DMS114 treated with DMSO at 0.1 percent for 48 hours (cell line): ENCODE measurements around the gene SNAI3.

Source experiments
- DNase-seq: peaks from one replicate; lab custom pipeline; 2025; ENCODE audit not compliant: unreplicated experiment; lab: John Stamatoyannopoulos, UW

The SNAI3 gene

DNA sequence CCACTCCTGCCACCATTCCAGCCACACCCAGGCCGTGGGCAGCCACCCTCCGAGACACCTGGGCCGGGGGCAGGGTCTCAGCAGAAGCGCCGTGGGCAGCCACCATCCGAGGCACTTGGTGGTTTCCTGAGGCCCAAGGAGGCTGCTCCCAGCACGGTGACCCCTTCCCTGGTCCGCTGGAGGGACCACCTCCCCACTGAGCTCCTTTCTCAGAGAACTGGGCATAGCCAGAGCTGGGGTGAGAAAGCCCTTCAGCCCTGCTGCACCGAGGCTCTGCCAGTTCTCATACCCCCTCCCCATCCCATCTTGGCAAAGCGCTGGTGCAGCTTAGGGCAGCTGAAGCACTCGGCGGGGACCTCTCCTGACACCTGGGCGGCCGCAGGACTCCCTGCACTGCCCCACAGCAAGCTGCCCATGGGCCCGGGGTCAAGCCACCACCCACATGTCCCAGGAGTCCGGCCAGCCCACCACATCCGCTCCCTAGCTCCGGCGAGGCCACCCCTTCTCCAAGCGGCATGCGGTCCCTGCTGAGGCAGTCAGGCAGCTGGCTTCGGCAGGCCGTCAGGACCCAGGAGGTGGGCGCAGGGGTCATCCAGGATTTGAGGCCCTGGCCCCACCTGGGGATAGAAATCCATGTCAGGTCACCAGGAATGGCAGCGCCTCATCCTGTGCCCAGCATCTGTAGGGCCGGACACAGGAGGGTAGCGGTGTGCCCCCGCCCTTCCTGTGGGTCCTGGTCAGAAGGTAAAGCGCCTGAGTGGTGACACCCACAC, 34.1 kb downstream of the SNAI3 start:
- no peak for DNase-seq

DNA sequence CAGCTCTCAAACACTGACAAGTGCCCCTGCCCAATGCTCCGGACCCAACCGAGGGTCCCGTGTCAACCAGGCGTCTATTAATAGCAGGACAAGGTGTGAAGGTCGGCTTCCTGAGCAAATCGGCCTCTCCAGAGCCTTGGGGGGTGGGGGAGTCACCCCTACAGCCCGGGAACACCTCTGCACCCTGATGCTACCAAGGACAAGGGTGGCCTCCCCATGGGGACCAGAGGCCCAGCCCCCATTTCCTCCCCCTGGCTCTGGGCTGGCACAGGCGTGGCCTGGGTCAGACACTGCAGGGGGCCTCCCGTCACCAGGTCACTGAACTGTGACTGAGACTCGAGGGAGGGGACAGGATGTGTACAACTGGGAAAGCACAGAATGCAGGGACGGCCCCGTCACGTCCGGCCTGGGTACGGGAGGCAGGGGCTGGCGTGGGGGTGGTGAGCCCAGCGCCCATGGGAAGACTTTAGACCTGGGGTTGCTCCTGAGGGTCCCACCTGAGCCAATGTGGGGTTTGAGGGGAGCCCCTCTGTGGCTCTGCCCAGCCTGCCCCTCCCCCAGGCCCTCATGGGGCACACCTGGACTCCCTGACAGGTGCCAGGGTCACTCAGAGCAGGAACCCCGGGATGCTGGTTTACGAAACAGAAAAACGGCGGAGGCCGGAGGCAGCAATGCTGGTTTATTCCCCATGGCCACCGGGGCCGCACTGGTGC, 34.9 kb downstream of the SNAI3 start:
- DNase-seq = no peak

DNA sequence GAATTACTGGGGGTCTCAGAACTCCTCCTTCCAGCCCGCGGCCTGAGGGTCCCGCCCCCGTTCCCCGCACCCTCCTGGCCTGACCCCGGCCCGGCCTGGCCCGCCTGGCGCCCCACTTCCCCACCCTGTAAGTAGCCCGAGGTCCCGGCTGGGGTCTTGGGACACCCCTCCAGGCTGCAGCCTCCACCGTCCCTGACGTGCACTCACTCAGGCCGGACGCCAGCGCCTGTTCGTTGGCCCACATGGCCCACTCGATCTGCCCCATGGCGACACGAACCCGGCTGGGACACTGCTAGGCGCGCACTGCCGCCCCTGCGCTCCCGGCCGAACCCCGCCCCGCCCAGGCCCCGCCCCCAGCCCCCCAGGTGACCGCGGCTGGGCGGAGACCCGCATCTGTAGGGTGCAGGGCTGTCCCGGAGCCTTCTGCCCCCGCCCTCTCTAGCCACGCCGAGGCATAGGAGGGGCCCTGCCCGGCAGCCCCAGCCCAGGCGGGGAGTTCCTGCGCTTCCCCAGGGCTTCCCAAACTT, 35.5 kb downstream of the SNAI3 start, which contains the start of gene CYBA:
CYBA (minus strand) TSS at position 305 of the 527 bp plus-strand sequence; CDS start at position 265, 40 bp downstream.
- no peak for DNase-seq

DNA sequence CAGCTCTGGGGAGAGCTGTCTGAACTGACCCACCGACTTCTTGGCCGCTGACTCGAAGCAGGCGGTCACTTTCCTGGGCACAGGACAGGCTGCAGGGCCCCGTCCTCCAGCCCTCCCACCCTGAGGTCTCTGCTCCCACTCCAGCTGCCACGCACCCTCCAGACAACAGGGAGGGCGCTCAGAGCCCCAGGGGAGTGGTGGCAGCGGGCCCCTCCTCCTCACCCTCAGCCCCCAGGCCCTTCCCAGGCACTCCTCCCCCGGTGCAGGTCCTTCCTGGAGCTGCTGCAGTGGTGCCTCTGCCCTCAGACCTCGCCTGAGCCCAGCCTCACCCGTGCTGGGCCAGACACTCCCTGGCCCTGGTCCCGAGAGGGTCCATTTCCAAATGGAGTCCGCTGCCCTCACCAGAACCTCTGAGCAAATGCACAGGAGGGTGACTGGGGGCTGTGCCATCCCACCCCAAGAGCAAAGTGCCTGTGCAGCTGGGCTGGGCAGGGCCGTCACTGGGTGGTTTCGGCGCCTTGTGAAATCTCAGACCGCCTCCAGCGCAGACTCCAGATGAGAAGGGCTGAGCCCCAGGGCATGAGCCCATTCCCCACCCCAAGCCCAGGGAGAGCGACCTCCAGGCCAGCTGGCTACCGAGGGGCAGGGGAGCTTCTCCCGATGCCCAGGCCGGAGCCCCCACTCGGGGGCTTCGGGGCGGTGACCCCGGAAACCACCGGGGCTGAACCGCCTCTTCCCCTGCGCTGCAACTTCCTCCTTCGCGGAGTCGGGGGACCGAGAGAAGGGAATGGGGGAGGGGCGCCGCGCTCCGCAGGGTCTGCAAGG, 36.2 kb downstream of the SNAI3 start:
- no peak for DNase-seq

DNA sequence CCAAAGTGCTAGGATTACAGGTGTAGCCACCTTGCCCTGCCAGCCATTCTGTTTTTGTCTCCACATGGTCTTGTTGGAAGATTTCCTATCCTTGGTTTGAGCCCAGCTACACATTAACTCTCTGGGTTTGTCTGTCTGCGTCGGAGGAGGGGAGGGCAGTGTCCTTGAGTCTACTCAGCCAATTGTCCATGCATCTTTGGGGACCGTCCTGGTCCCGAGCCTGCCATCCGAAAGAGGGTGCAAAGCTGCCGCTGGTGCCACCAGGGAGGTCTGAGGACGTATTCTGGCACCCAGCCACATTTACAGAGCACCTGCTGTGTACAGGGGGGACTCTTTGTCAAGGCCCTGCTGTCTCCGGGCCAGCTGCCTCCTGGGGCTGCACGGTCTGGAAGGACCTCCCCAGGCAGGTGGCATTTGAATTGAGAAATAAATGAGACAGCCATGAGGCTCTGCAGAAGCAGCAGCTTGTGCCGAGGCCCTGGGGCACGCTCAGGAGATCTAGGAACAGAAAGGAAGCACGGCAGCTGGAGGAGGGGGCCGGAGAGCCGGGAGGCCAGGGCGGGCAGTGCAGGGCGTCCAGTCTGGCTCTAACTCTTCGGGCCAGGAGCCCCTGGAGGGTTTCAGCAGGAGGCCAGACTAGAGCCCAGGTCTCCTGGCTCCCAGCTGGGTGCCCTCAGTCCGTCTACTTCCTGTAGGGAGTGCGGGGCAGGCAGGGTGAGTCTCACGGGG, 36.9 kb downstream of the SNAI3 start:
- DNase-seq = no peak

DNA sequence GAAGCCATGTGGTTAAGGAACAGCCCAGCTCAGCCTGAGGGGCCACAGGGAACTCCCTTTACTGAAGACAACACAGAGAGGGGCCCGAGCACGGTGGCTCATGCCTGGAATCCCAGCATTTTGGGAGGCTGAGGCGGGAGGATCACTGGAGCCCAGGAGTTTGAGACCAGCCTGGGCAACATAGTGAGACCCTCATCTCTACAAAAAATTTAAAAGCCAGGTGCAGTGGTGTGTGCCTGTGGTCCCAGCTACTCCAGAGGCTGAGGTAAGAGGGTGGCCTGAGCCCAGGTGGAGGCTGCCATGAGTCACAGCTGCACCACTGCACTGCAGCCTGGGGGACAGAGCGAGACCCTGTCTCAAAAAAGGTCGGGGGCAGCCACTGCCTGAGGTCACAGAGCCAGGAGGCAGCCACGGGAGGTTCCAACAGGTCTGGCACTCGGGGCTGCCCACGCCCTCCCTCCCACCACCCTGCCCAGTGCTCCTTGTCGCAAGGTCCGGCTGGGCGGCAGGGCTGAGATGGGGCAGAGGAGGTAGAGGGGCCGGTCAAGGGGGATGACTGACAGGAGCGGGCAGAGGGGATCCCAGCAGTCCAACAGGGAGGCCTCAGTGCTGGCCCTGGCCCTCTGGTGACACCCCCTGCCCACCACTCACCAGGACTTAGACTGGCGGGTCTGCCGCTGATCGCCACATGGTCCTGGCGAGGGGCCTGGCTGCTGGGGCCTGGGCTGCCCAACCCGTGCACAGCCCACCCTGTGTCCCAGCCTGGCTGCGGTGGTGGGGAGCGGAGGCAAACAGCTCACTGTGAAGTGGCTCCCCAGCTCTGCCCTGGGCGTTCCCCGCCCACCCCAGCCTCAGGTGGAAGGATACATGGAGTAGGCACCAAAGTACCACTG, 38.9 kb downstream of the SNAI3 start:
- DNase-seq = no peak

DNA sequence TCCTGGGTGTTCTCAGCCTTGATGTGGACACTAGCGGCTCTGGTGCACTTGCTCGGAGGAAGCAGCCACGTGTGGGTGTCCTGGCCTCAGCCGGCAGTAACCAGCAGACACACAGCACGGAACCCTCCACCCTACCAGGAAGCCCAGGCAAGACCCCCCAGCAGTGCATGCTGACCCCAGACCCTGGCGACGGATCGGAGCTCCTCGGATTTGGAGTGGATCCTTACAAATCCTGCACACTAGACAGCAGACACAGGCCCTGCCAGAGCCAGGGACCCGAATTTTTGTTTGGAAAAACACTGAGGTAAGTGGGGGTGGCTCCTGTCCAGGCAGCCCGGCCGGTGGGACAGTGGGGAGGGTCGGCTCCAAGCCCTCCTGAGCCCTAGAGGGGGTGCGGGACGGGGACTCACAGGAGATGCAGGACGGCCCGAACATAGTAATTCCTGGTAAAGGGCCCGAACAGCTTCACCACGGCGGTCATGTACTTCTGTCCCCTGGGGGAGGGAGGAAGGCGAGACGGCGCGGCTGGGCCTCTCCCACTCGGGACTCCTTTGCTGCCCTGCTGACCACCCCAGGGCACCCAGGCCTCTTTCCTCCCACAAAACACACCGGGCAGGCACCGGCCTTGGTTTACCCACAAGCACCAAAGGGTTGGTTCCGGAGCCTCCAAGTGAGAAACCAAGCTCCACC, 39.8 kb downstream of the SNAI3 start:
- no peak for DNase-seq

DNA sequence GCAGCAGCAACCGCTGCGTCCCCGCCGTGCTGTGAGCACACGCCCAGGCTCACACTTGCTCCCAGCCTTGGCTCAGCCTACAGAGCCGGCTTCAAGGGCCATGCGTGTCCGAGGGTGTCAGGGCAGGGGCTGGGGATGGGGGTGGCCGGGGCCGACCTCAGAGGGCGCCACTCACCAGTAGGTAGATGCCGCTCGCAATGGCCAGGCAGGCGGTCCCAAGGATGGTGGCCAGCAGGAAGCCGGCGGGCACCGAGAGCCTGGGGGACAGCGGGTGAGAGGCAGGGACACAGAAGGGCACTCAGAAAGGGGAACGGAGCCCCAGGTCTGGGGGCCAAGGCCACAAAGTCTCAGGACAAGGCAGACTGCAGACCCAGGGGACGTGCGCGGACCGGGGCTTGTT, 40.4 kb downstream of the SNAI3 start:
- DNase-seq = no peak

DNA sequence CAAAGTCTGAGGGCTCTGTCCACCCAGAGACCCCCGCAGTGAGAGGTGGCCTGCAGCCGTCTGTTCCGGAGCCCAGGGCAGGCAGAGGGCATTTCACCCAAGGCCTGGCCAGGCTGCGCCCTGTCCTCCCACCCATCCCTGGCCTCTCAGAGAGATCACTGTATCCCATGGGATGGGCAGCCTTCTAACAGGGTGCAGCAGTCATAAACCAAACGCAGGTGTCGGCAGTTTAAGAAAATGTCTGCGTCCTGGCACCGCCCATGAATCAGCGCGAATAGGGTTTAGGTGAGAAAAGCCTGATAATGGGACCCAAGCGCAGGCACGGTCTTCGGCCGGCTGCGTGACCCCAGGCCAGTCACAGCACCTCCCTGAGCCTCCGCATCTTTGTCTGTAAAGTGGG, 40.9 kb downstream of the SNAI3 start:
- DNase-seq = no peak

DNA sequence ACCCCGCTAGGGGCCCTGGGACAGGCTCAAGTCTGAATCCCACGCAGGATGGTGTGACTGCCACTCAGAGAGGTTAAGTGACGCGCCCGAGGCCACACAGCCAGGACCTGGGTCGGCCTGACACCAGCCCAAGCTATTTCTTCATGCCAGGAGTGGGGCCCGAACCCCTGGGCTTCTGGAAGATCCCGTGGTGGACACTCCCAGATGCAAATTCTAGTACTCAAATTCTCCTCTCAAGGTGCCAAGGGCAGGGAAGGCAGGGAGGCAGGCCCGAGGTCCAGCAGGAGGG, 42.7 kb downstream of the SNAI3 start:
- no peak for DNase-seq

DNA sequence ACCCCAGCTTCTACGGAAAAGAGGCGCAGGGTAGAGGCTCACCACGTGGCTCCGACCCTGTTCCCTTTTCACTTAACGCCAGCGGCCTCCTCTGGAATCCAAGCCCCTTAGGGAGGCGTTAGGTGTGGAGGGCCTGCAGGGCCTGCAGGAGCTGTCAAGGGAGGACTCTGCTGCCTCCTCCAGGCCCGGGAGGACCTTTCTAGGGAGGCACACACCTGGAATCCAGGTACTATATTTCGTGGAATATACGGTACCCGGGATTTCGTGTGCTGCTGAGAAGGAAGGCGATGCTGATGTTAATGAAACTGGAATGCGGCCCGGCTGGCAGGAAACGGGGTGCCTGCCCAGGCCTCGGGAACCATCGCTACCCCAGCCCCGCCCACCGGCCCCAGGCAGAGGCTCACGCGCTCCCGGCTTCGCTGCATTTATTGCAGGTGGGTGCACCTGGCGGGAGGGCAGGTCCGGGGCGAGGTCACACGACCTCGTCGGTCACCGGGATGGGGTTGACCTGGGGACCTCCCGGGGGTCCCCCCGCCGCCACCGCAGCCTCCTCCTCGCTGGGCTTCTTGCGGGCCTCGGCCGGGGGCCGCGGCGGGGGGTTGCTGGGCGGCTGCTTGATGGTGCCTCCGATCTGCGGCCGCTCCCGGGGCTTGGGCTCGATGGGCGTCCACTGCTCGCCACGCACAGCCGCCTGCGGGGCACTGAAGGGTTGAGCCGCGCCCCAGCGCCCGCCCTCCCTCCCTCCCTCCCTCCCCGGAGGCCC, 43.2 kb downstream of the SNAI3 start:
- DNase-seq = no peak

DNA sequence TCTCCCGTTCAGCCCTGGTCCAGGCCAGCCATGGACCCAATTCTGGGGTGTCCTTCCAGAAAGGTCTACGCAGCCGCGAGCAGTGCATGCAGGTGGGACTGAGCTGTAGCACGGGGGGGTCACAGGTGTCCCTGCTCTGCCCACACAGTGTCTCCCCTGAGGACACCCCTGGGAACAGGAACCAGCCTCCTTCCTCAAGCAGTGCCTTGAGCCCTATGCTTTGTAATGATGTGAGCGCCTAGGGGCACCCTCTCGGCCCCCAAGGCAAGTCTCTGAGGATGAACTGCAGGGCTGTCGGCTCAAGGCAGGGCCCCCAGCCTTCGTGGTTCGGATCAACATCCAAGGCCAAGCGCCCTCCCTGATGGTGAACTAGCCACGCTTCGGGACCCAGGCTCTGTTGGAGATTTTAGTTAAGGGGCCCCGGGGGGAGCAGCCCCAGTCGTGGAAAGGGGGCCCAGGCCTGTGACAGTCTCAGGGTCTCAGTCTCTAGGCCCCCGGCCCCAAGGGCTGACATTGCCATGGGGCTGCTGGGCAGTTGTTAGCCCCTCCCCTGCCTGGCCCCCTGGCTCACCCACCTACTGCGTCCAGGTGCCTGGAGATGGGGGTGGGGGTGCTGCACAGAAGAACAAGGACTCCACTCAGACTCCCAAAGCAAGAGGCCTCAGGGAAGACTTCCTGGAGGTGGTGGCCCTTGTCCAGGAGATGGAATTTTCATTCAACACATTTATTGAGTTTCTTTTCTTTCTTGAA, 45.6 kb downstream of the SNAI3 start:
- DNase-seq = no peak

DNA sequence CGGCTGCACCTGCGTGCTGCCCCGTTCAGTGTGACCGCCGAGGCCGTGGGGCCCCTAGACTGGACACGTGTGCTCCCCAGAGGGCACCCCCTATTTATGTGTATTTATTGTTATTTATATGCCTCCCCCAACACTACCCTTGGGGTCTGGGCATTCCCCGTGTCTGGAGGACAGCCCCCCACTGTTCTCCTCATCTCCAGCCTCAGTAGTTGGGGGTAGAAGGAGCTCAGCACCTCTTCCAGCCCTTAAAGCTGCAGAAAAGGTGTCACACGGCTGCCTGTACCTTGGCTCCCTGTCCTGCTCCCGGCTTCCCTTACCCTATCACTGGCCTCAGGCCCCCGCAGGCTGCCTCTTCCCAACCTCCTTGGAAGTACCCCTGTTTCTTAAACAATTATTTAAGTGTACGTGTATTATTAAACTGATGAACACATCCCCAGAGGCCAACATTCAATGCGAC, 46.2 kb downstream of the SNAI3 start:
- no peak for DNase-seq

DNA sequence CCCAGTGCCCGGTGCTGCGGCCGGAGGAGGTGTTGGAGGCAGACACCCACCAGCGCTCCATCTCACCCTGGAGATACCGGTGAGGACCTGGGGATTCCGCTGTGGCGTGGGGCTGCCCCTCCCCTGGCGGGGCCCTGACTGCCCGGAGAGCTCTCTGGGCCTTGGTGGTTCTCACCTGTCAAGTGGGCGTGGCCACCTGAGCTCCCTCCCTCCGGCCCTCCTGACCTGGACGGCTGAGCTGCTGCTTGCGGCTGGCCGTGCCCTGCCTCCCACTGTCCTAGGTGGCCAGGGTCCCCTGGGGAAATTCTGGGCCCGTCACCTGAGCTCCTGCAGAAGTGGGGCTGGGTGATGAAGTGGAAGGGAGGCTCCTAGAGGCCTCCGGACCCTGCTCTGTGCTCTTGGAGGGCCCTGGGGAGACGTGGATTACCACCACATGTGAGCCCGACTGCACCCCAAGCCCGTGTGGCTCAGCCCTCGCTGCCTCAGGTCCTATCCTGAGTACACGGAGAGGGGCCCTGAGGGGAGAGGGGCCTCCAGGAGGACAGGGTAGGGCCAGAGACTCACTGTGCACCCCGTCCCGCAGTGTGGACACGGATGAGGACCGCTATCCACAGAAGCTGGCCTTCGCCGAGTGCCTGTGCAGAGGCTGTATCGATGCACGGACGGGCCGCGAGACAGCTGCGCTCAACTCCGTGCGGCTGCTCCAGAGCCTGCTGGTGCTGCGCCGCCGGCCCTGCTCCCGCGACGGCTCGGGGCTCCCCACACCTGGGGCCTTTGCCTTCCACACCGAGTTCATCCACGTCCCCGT, 46.9 kb downstream of the SNAI3 start:
- no peak for DNase-seq

DNA sequence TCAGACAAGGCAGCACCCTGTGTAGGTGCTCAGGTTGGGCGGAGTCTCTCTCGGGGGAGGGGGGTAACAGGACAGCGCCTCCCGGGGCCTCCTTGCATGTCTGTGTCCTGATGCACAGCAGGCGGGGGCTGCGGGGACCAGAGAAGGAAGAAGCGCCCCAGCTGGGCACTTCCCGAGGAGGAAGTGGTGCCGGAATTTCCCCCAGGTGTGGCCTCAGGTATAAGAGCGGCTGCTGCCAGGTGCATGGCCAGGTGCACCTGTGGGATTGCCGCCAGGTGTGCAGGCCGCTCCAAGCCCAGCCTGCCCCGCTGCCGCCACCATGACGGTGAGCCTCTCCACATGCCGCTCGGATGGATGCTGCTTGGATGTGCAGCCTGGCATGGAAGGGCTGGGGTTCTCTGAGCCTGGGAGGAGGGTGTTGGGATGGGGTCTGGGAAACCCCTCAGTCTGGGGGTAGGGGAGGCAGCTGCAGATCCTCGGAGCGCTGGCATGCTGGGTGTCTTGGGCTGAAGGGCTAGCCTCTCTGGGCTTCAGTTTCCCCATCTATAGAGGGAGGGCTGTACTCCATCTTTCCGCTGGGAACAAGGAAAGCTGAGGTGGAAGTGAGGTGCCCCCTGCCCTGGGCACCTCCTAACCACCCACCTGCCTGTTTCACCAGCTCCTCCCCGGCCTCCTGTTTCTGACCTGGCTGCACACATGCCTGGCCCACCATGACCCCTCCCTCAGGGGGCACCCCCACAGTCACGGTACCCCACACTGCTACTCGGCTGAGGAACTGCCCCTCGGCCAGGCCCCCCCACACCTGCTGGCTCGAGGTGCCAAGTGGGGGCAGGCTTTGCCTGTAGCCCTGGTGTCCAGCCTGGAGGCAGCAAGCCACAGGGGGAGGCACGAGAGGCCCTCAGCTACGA, 47.7 kb downstream of the SNAI3 start, which contains the start of gene IL17C:
IL17C (plus strand) TSS at position 250 of the 908 bp plus-strand sequence; CDS start at position 320, 70 bp downstream.
- no peak for DNase-seq
